Natural killer cell treated with Interleukin-12 subunit alpha and Interleukin-12 subunit beta and Interleukin-15 and Interleukin-18, amount 100 ng/mL, for 72 hours (primary cell): ENCODE measurements around the gene TMEM204. TPM values are rescaled to one million over a fixed set of nuclear protein-coding genes. Genes with fewer than 3 reads are reported as not detected.
A peak's percentile ranks its signal among the peaks of the same experiment; 100 is the strongest.

Experiments used
- ATAC-seq, 2 donors: fragments of 150-1000 bp; cut with Tn5 transposase in 1 of 2; sonication (Bioruptor Pico), chemical (Tn5 transposase) in 1 of 2; 2 replicates each; pipeline ENCODE4 v1.10.0; 2021
- DNase-seq: peaks from one replicate; pipeline ENCODE4 v3.0.0; 2022; ENCODE audit warnings: low spot score
- H3K27ac Mint-ChIP-seq, 2 donors: 1 replicate in 1 of 2; 2 replicates in 1 of 2; pipeline ENCODE4 v1.8.0; 2022; ENCODE audit warnings: mixed read lengths in 2 of 2, mild to moderate bottlenecking in 1 of 2, moderate library complexity in 1 of 2
- H3K27me3 Mint-ChIP-seq, 2 donors: 1 replicate in 1 of 2; 2 replicates in 1 of 2; pipeline ENCODE4 v1.8.0; 2022; ENCODE audit warnings: mixed read lengths in 2 of 2
- H3K36me3 Mint-ChIP-seq: one replicate; pipeline ENCODE4 v1.8.0; 2022; ENCODE audit warnings: mixed read lengths
- H3K4me1 Mint-ChIP-seq, 2 donors: 1 replicate in 1 of 2; 2 replicates in 1 of 2; pipeline ENCODE4 v1.8.0; 2022; ENCODE audit warnings: low read depth in 2 of 2, mixed read lengths in 2 of 2, mild to moderate bottlenecking in 1 of 2
- H3K4me3 Mint-ChIP-seq: one replicate; pipeline ENCODE4 v1.8.0; 2022; ENCODE audit warnings: mixed read lengths
- H3K9me3 Mint-ChIP-seq: 2 replicates; pipeline ENCODE4 v1.8.0; 2022; ENCODE audit warnings: mixed read lengths
- total RNA-seq, 2 donors: library from RNA; stranded (reverse); gene quantifications; one replicate each; pipeline ENCODE4 v1.2.3, GENCODE V29; 2022

TMEM204 gene
- total RNA-seq, 2 donors from 2014 or later: 2.8 to 10.7 TPM

GRCh38 chr16:1505073-1505844, 28.2 kb upstream of the TMEM204 start:
- no peaks in the 10 kb centered on the region for H3K27me3 Mint-ChIP-seq
- H3K4me1 Mint-ChIP-seq: no peaks in the 10 kb centered on the region
- no peak overlapping the region for H3K4me3 Mint-ChIP-seq
- DNase-seq (peak; percentile 25), ATAC-seq (no peak)
- no peak overlapping the region for H3K27ac Mint-ChIP-seq
- no peaks in the 10 kb centered on the region for H3K36me3 Mint-ChIP-seq
- no peaks in the 10 kb centered on the region for H3K9me3 Mint-ChIP-seq

GRCh38 chr16:1505912-1506311, 27.6 kb upstream of the TMEM204 start:
- ATAC-seq: no peak
- Mint-ChIP-seq H3K36me3 (no peaks in the 10 kb centered on the region), H3K4me3 (no peak overlapping the region), H3K9me3 (no peaks in the 10 kb centered on the region), H3K4me1 (no peaks in the 10 kb centered on the region), H3K27ac (no peak overlapping the region), H3K27me3 (no peaks in the 10 kb centered on the region)
- DNase-seq: no peak

- no peaks in the 10 kb centered on the region for H3K36me3 Mint-ChIP-seq
- H3K4me1 Mint-ChIP-seq: no peaks in the 10 kb centered on the region
- H3K27me3 Mint-ChIP-seq: no peaks in the 10 kb centered on the region
- no peaks in the 10 kb centered on the region for H3K9me3 Mint-ChIP-seq
- no peak for ATAC-seq
- H3K27ac Mint-ChIP-seq: no peak overlapping the region
- no peak overlapping the region for H3K4me3 Mint-ChIP-seq
- DNase-seq: no peak
Measured at GRCh38 chr16:1506494-1507213, 26.8 kb upstream of the TMEM204 start.

- ATAC-seq (no peak), DNase-seq (no peak)
- Mint-ChIP-seq H3K36me3 (peaks cover 4% of the 10 kb centered on the region), H3K27ac (no peak overlapping the region), H3K4me1 (no peaks in the 10 kb centered on the region), H3K4me3 (no peak overlapping the region), H3K27me3 (no peaks in the 10 kb centered on the region), H3K9me3 (no peaks in the 10 kb centered on the region)
Measured at GRCh38 chr16:1508494-1509187, 24.8 kb upstream of the TMEM204 start.

- no peak overlapping the region for H3K4me3 Mint-ChIP-seq
Measured at GRCh38 chr16:1509307-1510221, 23.9 kb upstream of the TMEM204 start.

GRCh38 chr16:1510272-1510671, 23.2 kb upstream of the TMEM204 start:
- no peak overlapping the region for H3K4me3 Mint-ChIP-seq
- no peaks in the 10 kb centered on the region for H3K9me3 Mint-ChIP-seq
- ATAC-seq (no peak), DNase-seq (no peak)
- no peak overlapping the region for H3K27ac Mint-ChIP-seq
- no peaks in the 10 kb centered on the region for H3K4me1 Mint-ChIP-seq
- peaks cover 4% of the 10 kb centered on the region for H3K36me3 Mint-ChIP-seq
- no peaks in the 10 kb centered on the region for H3K27me3 Mint-ChIP-seq

More at GRCh38 chr16:1509307-1510221, 23.9 kb upstream of the TMEM204 start:
- peaks cover 4% of the 10 kb centered on the region for H3K36me3 Mint-ChIP-seq
- no peak for DNase-seq
- H3K27ac Mint-ChIP-seq: no peak overlapping the region
- H3K4me1 Mint-ChIP-seq: no peaks in the 10 kb centered on the region
- no peak for ATAC-seq
- H3K9me3 Mint-ChIP-seq: no peaks in the 10 kb centered on the region
- no peaks in the 10 kb centered on the region for H3K27me3 Mint-ChIP-seq

- Mint-ChIP-seq H3K36me3 (peaks cover 4% of the 10 kb centered on the region), H3K4me3 (no peak overlapping the region), H3K27me3 (no peaks in the 10 kb centered on the region), H3K4me1 (no peaks in the 10 kb centered on the region), H3K27ac (no peak overlapping the region), H3K9me3 (no peaks in the 10 kb centered on the region)
- DNase-seq (no peak), ATAC-seq (no peak)
Measured at GRCh38 chr16:1510941-1511351, 22.5 kb upstream of the TMEM204 start.

GRCh38 chr16:1511662-1512569, 21.6 kb upstream of the TMEM204 start:
- H3K9me3 Mint-ChIP-seq: no peaks in the 10 kb centered on the region
- no peak overlapping the region for H3K27ac Mint-ChIP-seq
- ATAC-seq: no peak
- DNase-seq: no peak
- no peaks in the 10 kb centered on the region for H3K4me1 Mint-ChIP-seq
- H3K4me3 Mint-ChIP-seq: no peak overlapping the region
- H3K27me3 Mint-ChIP-seq: no peaks in the 10 kb centered on the region
- peaks cover 4% of the 10 kb centered on the region for H3K36me3 Mint-ChIP-seq

GRCh38 chr16:1512774-1513173, 20.7 kb upstream of the TMEM204 start:
- H3K9me3 Mint-ChIP-seq: no peaks in the 10 kb centered on the region
- H3K4me1 Mint-ChIP-seq: no peaks in the 10 kb centered on the region
- H3K27ac Mint-ChIP-seq: no peak overlapping the region
- ATAC-seq: no peak
- peaks cover 4% of the 10 kb centered on the region for H3K36me3 Mint-ChIP-seq
- H3K4me3 Mint-ChIP-seq: no peak overlapping the region
- H3K27me3 Mint-ChIP-seq: no peaks in the 10 kb centered on the region
- DNase-seq: no peak

GRCh38 chr16:1514507-1514906, 19.0 kb upstream of the TMEM204 start:
- Mint-ChIP-seq H3K4me3 (no peak overlapping the region), H3K27me3 (no peaks in the 10 kb centered on the region), H3K4me1 (no peaks in the 10 kb centered on the region), H3K27ac (no peak overlapping the region), H3K36me3 (peaks cover 4% of the 10 kb centered on the region), H3K9me3 (no peaks in the 10 kb centered on the region)
- ATAC-seq (no peak), DNase-seq (no peak)

- Mint-ChIP-seq H3K27ac (no peak overlapping the region), H3K4me3 (no peak overlapping the region), H3K4me1 (no peaks in the 10 kb centered on the region), H3K27me3 (no peaks in the 10 kb centered on the region), H3K9me3 (no peaks in the 10 kb centered on the region), H3K36me3 (no peaks in the 10 kb centered on the region)
- ATAC-seq (peak; percentile 32 to 54), DNase-seq (no peak)
Measured at GRCh38 chr16:1518626-1519135, 14.8 kb upstream of the TMEM204 start.

GRCh38 chr16:1519831-1520230, 13.6 kb upstream of the TMEM204 start:
- Mint-ChIP-seq H3K27me3 (no peaks in the 10 kb centered on the region), H3K36me3 (no peaks in the 10 kb centered on the region), H3K9me3 (no peaks in the 10 kb centered on the region), H3K27ac (no peak overlapping the region), H3K4me3 (no peak overlapping the region), H3K4me1 (no peaks in the 10 kb centered on the region)
- no peak for DNase-seq
- ATAC-seq: peak in 1 of 2 donors; percentile 18
